ENCODE results near the gene PTPRT.

DNA sequence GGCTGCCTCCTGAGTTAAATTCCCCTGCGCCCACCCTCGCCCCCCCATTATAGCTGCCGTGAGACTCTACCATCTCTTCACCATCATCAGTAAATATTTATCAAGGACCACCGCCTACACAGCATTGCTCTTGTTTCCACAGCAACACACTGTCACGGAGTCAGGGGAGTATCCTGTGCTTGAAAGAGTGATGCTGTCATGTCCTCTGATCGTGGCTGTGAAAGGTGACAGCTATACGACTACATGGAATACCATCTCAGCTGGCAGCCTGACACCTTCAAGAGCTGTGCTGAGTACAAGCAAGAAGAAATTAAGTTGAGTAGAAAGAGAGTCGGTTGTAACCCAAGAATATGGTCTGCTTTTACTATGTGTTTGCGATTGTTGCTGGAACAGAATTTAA is 3.4 kb downstream of the PTPRT start:
- TF ChIP-seq POLR2A (IDR thresholded peaks at IDR 0.05; ENCODE audit: low read depth, low read length), result no peak
- no peak for TF ChIP-seq MAFK (IDR thresholded peaks at IDR 0.05; ENCODE audit: low read depth, low read length)
- TF ChIP-seq, protein P1, sequence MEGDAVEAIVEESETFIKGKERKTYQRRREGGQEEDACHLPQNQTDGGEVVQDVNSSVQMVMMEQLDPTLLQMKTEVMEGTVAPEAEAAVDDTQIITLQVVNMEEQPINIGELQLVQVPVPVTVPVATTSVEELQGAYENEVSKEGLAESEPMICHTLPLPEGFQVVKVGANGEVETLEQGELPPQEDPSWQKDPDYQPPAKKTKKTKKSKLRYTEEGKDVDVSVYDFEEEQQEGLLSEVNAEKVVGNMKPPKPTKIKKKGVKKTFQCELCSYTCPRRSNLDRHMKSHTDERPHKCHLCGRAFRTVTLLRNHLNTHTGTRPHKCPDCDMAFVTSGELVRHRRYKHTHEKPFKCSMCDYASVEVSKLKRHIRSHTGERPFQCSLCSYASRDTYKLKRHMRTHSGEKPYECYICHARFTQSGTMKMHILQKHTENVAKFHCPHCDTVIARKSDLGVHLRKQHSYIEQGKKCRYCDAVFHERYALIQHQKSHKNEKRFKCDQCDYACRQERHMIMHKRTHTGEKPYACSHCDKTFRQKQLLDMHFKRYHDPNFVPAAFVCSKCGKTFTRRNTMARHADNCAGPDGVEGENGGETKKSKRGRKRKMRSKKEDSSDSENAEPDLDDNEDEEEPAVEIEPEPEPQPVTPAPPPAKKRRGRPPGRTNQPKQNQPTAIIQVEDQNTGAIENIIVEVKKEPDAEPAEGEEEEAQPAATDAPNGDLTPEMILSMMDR (conservative IDR thresholded peaks at IDR 0.05; ENCODE audit: low read depth, low read length), result no peak
- TF ChIP-seq RAD21 (IDR thresholded peaks at IDR 0.05; ENCODE audit: low read length), result no peak
- TF ChIP-seq, protein P2, sequence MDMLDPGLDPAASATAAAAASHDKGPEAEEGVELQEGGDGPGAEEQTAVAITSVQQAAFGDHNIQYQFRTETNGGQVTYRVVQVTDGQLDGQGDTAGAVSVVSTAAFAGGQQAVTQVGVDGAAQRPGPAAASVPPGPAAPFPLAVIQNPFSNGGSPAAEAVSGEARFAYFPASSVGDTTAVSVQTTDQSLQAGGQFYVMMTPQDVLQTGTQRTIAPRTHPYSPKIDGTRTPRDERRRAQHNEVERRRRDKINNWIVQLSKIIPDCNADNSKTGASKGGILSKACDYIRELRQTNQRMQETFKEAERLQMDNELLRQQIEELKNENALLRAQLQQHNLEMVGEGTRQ (IDR thresholded peaks at IDR 0.05; ENCODE audit: low read depth, low read length), result no peak

All from IMR-90 (cell line).